Dendritic cell treated with granulocyte-macrophage colony-stimulating factor and Interleukin-4, amounts not matched to agents 40 ng/mL and 50 ng/mL, for 4 days (primary cell): ENCODE results near the gene C16orf86.

Experiments
- H3K27ac Mint-ChIP-seq: one replicate; pipeline ENCODE4 v1.8.0; 2022; ENCODE audit warnings: mild to moderate bottlenecking, mixed read lengths
- H3K27me3 Mint-ChIP-seq: one replicate; pipeline ENCODE4 v1.8.0; 2022; ENCODE audit warnings: mild to moderate bottlenecking, mixed read lengths
- H3K36me3 Mint-ChIP-seq: one replicate; pipeline ENCODE4 v1.8.0; 2022; ENCODE audit warnings: low read depth, mixed read lengths
- H3K4me1 Mint-ChIP-seq: one replicate; pipeline ENCODE4 v1.8.0; 2022; ENCODE audit warnings: low read depth, mixed read lengths
- H3K4me3 Mint-ChIP-seq: one replicate; pipeline ENCODE4 v1.8.0; 2022; ENCODE audit warnings: mild to moderate bottlenecking, moderate library complexity, mixed read lengths
- H3K9me3 Mint-ChIP-seq: one replicate; pipeline ENCODE4 v1.8.0; 2022; ENCODE audit warnings: mixed read lengths
- intact Hi-C: fragments of 100-400 bp; cut with micrococcal nuclease; formaldehyde crosslinking; loops from one replicate; pipeline ENCODE4 v1.15.0; 2022

The C16orf86 gene

DNA sequence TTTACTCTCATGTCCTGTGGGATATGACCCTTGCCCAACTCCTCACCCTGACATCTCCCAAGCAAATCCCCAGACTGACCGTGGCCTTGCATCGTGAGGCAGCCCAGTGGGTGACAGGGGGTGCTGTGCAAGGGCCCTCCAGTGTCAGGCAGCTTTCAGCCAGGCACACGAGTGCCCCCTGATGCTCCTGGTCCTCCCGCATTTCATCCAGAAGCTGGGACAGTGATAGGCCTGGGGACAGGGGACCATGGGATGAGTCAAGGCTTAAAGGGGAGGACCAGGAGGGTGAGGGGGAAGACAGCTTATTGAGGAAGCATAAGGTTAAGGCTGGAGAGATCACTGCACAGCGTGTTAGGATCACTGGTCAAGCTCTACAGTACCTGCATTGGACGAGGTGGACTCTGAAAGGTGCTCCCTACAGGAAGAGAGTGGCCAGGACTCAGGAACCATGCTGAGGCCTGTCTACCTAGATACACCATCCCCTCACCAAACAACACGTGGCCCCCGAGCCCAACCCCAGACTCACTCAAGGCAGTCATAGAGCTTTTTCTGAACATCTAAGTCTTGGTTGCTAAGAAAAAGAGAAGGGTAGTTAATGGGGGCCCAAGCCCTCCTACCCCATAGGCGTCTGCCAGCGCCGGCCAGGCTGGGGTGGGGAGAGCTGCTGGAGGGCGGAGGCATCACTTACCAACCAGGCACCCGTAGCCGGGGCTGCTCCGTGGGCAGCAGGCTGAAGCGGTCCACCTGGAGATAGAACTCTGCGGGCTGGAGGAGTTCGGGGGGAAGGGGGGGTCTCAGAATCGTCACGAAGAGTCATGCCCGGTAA is 7.6 kb upstream of the C16orf86 start:
- intact Hi-C loops: no loop called here
- H3K27me3 Mint-ChIP-seq: peaks cover 11% of the 10 kb centered on the region
- no peaks in the 10 kb centered on the region for H3K9me3 Mint-ChIP-seq
- peak overlapping the region; percentile 93 for H3K4me3 Mint-ChIP-seq
- peaks cover 30% of the 10 kb centered on the region for H3K4me1 Mint-ChIP-seq
- H3K27ac Mint-ChIP-seq: peak overlapping the region; percentile 89
- H3K36me3 Mint-ChIP-seq: peaks cover 54% of the 10 kb centered on the region

- Mint-ChIP-seq H3K4me3 (peak within 1 kb of the TSS; percentile 93), H3K4me1 (peaks cover 36% of the 10 kb centered on the region), H3K9me3 (no peaks in the 10 kb centered on the region), H3K27ac (peak within 1 kb of the TSS; percentile 89), H3K36me3 (peaks cover 62% of the 10 kb centered on the region), H3K27me3 (peaks cover 11% of the 10 kb centered on the region)
- intact Hi-C loops: loop anchor here (1.0 kb wide), 1 partner anchor 98 kb away; the partner anchor contains the start of gene CTCF
Measured at GRCh38 chr16:67659675-67660563, 6.7 kb upstream of the C16orf86 start, which contains the start of gene ACD. TSS of gene ACD (minus strand) at chr16:67660260. CDS start at chr16:67660220, 40 bp downstream.

DNA sequence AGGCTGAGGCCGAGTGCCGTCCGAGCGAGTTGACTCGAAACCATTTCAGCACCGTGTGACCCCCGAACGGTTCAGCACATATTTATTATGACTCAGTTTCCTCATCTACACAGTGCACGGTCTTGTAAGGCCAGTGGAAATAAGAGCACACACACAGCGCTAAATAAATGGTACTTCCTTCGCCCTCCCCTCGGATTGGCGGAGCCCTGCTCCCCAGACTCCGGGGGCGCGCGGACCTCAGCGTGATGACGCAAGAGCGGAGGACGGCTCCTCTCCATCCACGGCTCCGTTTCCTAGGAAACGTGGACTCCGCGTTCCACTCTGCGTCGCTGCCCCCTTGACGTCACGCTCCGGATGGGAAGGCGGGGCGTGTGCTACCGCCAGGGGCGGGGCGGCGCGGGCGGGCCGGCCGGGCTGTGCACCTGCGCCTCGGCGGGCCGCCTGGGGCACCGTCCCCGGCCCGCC is 6.0 kb upstream of the C16orf86 start, which contains the start of gene PARD6A:
Gene PARD6A, plus strand, starts transcription at position 397 of the 465 bp plus-strand sequence. CDS start 79 bp downstream, outside the sequence.
- H3K27me3 Mint-ChIP-seq: peaks cover 11% of the 10 kb centered on the region
- peaks cover 66% of the 10 kb centered on the region for H3K36me3 Mint-ChIP-seq
- intact Hi-C loops: loop anchor here (1.0 kb wide), 1 partner anchor 98 kb away; the partner anchor contains the start of gene CTCF
- peak within 1 kb of the TSS; percentile 93 for H3K4me3 Mint-ChIP-seq
- H3K9me3 Mint-ChIP-seq: no peaks in the 10 kb centered on the region
- peak within 1 kb of the TSS; percentile 89 for H3K27ac Mint-ChIP-seq
- peaks cover 37% of the 10 kb centered on the region for H3K4me1 Mint-ChIP-seq

GRCh38 chr16:67661101-67661761 is 5.4 kb upstream of the C16orf86 start:
- Mint-ChIP-seq H3K4me3 (peak overlapping the region; percentile 93), H3K4me1 (peaks cover 41% of the 10 kb centered on the region), H3K9me3 (no peaks in the 10 kb centered on the region), H3K27me3 (peaks cover 11% of the 10 kb centered on the region), H3K36me3 (peaks cover 66% of the 10 kb centered on the region), H3K27ac (peak overlapping the region; percentile 89)
- intact Hi-C loops: no loop called here

GRCh38 chr16:67661886-67662652 is 4.5 kb upstream of the C16orf86 start:
- Mint-ChIP-seq H3K9me3 (no peaks in the 10 kb centered on the region), H3K27ac (peak overlapping the region; percentile 89), H3K4me3 (peak overlapping the region; percentile 93), H3K36me3 (peaks cover 66% of the 10 kb centered on the region), H3K27me3 (peaks cover 11% of the 10 kb centered on the region), H3K4me1 (peaks cover 48% of the 10 kb centered on the region)
- intact Hi-C loops: no loop called here

DNA sequence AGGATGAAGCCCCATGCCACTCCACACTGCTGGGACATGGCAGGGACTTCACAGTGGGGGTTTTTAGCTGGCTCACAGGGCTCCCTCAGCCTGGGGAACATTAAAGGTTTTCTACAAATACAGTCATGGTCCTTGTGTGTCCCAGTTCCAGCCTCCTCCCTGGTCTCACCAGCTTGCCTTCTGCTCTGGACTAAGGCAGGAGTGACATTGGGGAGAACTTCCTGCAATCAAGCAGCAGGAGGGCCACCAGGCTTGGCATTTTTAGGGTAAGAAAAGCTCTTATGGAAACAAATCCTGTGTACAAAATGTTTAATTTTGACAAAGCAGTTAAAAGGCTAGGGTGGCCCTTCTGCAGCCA is 4.0 kb upstream of the C16orf86 start:
- Mint-ChIP-seq H3K4me3 (no peak overlapping the region), H3K9me3 (no peaks in the 10 kb centered on the region), H3K36me3 (peaks cover 63% of the 10 kb centered on the region), H3K4me1 (peaks cover 54% of the 10 kb centered on the region), H3K27ac (no peak overlapping the region), H3K27me3 (peaks cover 11% of the 10 kb centered on the region)
- intact Hi-C loops: no loop called here

- intact Hi-C loops: no loop called here
- Mint-ChIP-seq H3K4me3 (no peak overlapping the region), H3K27me3 (peaks cover 11% of the 10 kb centered on the region), H3K9me3 (no peaks in the 10 kb centered on the region), H3K4me1 (peaks cover 61% of the 10 kb centered on the region), H3K27ac (no peak overlapping the region), H3K36me3 (peaks cover 56% of the 10 kb centered on the region)
Measured at GRCh38 chr16:67663151-67663876, 3.3 kb upstream of the C16orf86 start.

DNA sequence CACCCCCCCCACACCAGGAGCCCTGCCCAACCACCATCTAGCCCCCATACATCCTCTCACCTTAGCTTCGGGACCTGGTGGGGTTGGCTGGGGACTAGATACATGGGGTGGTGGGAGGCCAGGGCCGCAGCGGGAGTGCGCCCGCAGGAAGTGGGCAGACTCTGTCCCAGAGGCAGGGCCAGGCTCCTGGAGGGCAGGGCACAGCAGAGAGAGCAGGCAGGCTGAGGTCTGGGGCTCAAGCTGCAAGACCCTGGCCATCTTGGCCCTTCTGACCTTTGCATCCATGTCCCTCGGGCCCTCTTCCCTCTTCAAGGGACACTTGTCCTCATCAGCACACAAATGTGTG is 2.8 kb upstream of the C16orf86 start:
- Mint-ChIP-seq H3K4me1 (peaks cover 64% of the 10 kb centered on the region), H3K27me3 (peaks cover 11% of the 10 kb centered on the region), H3K9me3 (no peaks in the 10 kb centered on the region), H3K36me3 (peaks cover 51% of the 10 kb centered on the region), H3K4me3 (no peak overlapping the region), H3K27ac (no peak overlapping the region)
- intact Hi-C loops: no loop called here

DNA sequence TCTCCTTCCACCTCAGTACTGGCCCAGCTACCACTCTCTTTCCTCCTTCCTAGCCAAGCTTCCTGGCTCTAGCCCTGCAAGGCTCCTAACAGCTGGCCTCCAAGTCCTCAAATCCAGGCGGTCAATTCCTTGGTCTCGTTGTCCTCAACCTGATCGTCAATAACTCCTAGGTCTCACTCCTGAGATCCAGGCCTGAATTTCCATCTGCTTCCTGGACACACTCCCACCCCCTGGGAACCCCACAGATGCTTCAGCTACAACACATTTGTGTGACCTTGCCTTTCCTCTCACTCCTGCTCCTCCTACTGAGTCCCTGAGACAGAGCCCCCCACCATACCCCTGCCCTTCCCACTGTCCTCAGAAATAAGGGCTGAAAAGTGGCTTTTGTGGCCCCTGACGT is 2.4 kb upstream of the C16orf86 start:
- H3K36me3 Mint-ChIP-seq: peaks cover 51% of the 10 kb centered on the region
- peaks cover 11% of the 10 kb centered on the region for H3K27me3 Mint-ChIP-seq
- no peak overlapping the region for H3K27ac Mint-ChIP-seq
- intact Hi-C loops: no loop called here
- H3K9me3 Mint-ChIP-seq: no peaks in the 10 kb centered on the region
- no peak overlapping the region for H3K4me3 Mint-ChIP-seq
- peaks cover 64% of the 10 kb centered on the region for H3K4me1 Mint-ChIP-seq

DNA sequence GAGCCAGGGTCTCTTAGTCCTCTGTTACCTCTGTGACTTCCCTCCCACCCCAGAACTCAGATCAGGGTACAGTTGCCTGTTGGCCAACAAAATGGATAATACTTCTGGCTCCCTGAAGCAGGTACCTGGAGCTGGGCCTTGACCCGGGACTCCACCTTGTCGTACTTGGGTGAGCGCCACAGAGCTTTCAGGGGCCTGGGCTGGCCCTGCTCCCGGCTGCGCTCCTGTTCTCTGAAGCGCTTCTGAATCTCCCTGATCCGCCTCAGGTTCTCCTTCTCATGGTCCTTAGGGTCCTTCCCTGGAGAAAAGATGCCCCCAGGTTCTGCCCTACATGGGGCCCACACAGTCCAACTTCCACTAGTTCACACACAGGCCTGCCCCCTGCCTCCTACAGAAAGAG is 1.7 kb upstream of the C16orf86 start:
- no peak overlapping the region for H3K4me3 Mint-ChIP-seq

GRCh38 chr16:67665598-67665997 is 1.0 kb upstream of the C16orf86 start:
- Mint-ChIP-seq H3K9me3 (no peaks in the 10 kb centered on the region), H3K27me3 (peaks cover 11% of the 10 kb centered on the region), H3K4me3 (peak overlapping the region; percentile 69), H3K27ac (no peak overlapping the region), H3K36me3 (peaks cover 39% of the 10 kb centered on the region), H3K4me1 (peaks cover 61% of the 10 kb centered on the region)
- intact Hi-C loops: no loop called here

More for the DNA sequence above, 1.7 kb upstream of the C16orf86 start:
- Mint-ChIP-seq H3K27ac (no peak overlapping the region), H3K9me3 (no peaks in the 10 kb centered on the region), H3K36me3 (peaks cover 45% of the 10 kb centered on the region), H3K4me1 (peaks cover 61% of the 10 kb centered on the region), H3K27me3 (peaks cover 11% of the 10 kb centered on the region)
- intact Hi-C loops: no loop called here

DNA sequence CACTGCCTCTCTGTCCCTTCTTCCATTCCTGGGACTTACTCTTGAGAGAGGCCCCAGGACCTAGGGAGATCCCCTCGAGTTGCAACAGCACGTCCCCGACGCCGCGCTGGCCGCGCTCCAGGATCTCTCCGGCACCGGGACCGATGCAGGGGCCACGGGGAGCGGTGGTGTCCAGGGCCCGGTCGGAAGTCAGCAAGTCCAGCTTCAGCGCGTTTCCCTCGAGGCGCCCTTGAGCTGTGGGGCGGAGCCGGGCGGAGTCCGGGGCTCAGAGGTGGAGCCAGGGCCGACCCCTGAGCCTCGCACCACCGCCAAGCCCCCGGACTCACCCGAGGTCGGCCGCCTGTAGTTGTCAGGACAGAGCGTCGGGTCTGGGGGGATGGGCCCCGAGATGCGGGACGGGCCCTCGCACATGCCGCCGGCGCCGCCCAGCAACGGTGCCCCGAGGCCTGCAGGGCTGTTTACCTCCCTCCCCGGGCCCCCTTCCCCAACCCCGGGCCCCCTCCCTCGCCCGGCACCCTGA is 522 bp upstream of the C16orf86 start:
- H3K9me3 Mint-ChIP-seq: no peaks in the 10 kb centered on the region
- intact Hi-C loops: no loop called here
- H3K4me3 Mint-ChIP-seq: peak overlapping the region; percentile 90
- peaks cover 38% of the 10 kb centered on the region for H3K36me3 Mint-ChIP-seq
- peaks cover 9% of the 10 kb centered on the region for H3K27me3 Mint-ChIP-seq
- H3K4me1 Mint-ChIP-seq: peaks cover 58% of the 10 kb centered on the region
- peak overlapping the region; percentile 96 for H3K27ac Mint-ChIP-seq
